Amniotic epithelial cell (primary cell): ENCODE data around the gene CENPW.

Experiments
- DNase-seq: peaks from one replicate; pipeline ENCODE4 v3.0.0-alpha.2; 2010; ENCODE audit warnings: low read depth

The CENPW gene

DNA sequence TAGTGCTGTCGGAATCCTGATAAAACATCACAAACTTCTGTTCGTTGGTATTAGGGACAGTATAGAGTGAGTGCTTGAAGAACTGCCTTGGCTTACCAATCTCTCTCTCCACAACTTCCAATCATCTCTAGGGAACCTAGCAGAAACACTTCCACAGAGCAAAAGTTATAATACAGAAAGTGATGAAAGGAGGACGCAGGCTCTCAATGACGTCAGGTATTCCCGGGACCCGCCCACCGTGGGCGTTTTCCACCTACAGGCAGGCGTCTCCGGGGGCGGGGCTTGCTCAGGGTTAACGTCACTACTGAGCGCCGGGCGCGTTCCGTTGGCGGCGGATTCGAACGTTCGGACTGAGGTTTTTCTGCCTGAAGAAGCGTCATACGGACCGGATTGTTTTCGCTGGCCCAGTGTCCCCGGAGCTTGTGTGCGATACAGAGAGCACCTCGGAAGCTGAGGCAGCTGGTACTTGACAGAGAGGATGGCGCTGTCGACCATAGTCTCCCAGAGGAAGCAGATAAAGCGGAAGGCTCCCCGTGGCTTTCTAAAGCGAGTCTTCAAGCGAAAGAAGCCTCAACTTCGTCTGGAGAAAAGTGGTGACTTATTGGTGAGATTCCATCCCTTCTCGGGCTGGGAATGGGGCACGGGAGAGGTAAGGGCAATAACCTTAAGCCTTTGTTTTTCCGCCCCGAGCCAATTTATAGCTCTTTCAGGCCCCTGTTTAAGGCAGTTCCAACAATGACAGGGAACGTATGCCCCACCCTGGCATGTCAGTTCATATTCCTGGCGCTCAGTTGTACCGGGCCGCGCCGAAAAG is at the start of gene CENPW:
CENPW (plus strand) TSS at position 320 of the 814 bp plus-strand sequence; CDS start at position 479, 159 bp downstream.
- peak; percentile 66 for DNase-seq

GRCh38 chr6:126293891-126294524 is 45.9 kb upstream of the CENPW start:
- peak; percentile 51 for DNase-seq

DNA sequence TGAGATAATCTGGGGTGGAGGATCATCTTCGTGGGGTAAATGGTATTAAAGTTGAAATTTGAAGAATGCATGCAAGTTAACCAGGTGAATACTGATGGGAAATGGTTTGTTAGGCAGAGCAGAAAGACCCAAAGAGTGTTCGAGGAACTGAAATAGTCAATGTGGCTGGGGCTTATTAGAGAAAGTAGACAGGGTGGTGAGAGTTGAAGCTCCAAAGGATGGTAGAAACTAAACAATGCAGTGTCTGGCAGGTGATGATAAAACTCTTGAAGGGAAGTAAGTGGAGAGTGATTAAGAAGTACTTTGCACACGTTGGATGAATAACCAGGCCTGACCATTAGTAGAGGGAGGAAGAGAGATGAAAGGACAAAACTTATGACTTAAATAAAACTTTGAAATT is 39.8 kb upstream of the CENPW start:
- no peak for DNase-seq

GRCh38 chr6:126300735-126301134 is 39.2 kb upstream of the CENPW start:
- no peak for DNase-seq

DNA sequence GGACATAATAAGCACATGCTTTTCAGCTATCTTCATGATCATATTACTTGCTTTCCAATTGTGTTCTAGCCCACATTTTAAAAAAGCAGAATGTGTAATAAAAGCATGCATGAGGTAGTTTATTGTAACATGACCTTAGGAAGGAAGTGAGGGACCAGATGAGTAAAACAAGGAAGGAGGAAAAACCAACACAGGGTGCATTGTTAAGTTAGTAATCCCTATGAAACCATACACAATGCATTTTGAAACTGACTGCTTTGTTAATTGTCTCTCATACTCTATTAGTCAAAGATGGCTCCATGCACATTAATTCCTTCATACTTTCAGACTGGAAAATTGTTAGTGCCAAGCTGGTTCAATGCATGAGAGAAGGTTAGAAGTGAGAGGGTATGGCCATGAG is 37.7 kb upstream of the CENPW start:
- no peak for DNase-seq

DNA sequence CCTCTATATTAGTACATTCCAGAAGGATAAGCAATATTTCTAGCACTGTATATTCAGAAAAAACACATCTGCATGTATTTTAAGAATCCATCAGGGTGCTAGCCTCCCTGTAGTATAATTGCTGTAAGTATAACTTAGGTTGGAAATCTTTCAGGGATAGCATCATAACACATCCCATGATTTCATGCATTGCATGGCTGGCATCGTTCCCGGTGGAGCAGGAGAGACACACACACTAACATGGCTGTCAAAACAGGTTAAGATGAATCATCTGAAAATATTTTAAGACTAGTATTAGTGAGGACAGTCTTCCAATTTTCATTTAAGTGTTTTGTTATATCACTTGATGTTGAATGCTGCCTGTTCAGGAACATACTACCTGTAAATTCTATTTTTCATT is 32.1 kb upstream of the CENPW start:
- peak; percentile 80 for DNase-seq

GRCh38 chr6:126308362-126308761 is 31.6 kb upstream of the CENPW start:
- no peak for DNase-seq

DNA sequence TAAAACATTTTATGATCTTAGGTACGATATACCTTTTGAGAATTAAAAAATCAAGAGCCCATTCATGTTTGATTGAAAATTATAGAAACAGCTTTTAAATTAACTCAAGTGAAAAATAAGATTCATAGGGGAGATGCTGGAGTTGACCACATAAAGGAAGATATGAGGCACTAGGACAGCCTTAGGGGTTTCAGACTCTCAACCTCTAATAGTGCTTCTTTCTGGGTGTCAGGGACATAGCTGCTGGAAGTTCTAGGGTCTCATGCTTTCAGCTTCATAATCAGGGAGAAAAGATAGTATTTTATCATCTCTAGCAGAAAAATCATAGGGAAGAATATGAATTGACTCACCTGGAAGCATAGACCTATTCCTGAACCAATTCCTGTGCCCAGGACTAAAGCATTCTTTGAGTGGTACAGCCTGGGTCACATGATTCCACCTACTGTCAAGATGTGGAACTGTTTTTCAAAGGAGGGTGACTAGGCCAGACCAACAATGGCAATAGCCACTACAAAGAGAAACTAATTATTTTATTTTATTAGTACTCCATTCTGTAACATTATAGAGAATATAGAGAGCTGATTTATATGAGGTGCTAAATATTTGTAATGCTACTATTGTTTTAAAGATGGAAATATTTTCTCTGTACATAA is 27.8 kb upstream of the CENPW start:
- DNase-seq: peak; percentile 14

DNA sequence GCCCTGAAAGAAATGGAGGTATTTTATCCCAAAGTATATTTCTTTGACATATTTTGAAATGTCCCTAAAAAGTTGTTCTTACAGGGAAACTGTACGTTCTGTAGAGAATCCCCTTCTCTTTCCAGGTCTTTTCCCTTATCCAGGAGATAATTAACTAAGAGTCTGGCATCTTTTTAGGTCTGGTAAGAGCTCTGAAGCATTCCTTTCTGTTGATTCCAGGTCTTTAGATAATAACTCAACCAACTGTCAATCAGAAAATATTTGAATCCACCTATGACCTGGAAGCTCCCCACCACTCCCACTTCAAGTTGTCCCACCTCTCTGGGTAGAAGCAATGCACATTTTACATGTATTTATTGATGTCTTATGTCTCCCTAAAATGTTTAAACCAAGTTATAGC is 26.0 kb upstream of the CENPW start:
- DNase-seq: no peak

- DNase-seq: no peak
Observed at GRCh38 chr6:126318797-126319196, 21.1 kb upstream of the CENPW start.

DNA sequence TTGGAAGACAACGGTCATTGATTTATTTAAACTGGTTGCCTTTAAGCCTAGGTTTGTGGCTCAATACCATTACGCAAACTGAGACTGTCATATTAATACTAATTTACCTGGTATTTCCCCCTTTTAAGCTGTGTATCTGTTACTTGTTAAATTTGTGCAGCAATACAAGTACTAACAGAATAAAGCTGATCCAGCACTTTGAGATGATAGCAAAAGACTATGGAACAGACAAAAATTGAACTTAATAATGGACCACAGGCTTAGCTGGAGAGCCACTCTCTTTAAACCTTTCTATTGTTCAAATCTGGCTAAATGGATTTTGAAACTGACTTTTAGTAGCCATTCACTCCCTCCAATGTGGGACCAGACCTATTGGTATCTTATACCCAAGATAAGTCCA is 6.2 kb upstream of the CENPW start:
- no peak for DNase-seq

DNA sequence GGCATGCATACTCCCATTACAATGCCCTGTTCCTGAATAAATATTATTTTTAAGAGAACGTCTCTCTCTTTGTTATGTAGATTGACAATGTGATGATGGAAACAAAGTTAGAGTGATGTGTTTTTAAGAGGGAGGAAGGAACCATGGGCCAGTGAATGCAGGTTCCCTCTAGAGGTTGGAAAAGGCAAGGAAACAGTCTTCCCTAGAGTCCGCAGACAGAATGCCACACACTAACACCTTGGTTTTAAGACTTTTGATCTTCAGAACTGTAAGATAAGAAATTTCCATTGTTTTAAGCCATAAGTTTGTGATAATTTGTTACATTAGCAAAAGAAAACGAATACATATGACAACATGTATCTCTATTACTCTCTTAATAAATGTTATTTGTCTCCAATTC is 4.7 kb upstream of the CENPW start:
- DNase-seq: no peak

GRCh38 chr6:126337323-126337722 is 2.6 kb upstream of the CENPW start:
- peak; percentile 91 for DNase-seq

DNA sequence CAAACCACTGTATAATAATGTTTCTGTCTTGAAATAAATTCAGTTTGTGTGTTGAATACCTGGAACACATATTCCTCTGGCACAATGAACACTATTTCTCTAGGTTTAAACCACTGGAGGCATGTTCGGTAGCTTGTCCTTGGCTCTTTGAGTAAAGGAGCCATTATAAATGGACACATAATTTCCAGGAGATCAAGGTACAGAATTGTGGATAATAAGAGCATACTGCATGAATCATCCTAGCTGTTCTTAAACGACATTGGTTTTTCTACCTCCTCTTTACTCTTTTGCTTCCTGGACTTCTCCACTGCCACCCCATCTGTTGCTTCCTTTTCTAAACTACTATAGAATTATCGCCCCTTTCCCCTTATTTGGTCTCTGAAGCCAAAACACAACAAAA is 1.2 kb downstream of the CENPW start:
- no peak for DNase-seq

GRCh38 chr6:126344181-126344580 is 4.3 kb downstream of the CENPW start:
- DNase-seq: no peak

DNA sequence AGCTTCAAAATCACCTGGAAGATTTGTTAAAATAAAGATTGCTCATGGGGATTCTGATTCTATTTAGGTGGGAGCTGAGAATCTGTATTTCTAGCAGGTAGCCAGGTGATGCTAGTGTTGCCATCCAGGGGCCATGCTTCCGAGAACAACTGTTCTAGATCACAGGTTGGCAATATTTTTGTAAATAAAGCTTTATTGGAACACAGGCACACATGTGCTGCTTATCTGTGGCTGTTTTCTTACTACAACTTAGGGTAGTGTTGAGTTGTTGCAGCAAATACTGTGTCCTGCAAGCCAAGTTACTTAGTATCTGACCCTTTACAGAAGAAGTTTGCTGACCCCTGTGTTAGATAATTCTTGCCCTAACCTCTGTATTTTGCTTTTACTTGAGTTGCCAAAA is 12.0 kb downstream of the CENPW start:
- no peak for DNase-seq

DNA sequence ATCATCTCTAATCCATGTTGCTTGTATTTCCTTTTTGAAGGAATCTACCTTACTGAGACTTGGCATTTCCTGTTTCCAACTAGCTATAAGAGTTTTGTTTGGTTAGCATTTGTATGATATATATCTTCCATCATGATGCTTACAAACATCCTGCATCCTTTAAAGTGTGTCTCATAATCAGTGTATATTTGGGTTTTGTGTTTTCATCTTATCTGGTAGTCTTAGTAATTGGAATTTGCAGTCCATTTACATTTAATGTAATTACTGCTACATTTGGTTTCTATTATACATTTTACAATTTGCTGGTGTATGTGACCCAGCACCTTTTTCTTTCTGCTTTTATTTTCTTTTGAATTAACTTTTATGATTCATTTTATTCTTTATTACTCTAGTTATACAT is 12.6 kb downstream of the CENPW start:
- DNase-seq: no peak

- no peak for DNase-seq
Observed at GRCh38 chr6:126356526-126356925, 16.6 kb downstream of the CENPW start.

DNA sequence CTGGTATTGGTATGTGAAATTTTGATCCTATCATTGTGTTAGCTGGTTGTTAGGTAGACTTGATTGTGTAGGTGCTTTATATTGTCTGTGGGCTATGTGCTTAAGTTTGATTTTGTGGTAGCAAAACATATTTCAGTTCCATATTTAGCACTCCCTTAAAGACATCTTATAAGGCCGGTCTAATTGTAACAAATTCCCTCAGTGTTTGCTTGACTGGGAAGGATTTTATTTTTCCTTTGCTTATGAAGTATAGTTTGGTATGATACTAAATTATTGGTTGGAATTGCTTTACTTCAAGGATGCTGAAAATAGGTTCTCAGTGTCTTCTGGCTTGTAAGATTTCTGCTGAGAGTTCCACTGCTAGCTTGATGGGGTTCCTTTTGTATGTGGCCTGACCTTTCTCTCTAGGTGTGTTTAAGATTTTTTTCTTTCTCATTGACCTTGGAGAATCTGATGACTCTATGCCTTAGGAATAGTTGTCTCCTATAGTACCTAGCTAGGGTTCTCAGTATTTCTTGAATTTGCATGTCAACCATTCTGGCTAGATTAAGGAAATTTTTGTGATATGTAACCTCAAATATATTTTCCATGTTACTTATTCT is 20.1 kb downstream of the CENPW start:
- no peak for DNase-seq

DNA sequence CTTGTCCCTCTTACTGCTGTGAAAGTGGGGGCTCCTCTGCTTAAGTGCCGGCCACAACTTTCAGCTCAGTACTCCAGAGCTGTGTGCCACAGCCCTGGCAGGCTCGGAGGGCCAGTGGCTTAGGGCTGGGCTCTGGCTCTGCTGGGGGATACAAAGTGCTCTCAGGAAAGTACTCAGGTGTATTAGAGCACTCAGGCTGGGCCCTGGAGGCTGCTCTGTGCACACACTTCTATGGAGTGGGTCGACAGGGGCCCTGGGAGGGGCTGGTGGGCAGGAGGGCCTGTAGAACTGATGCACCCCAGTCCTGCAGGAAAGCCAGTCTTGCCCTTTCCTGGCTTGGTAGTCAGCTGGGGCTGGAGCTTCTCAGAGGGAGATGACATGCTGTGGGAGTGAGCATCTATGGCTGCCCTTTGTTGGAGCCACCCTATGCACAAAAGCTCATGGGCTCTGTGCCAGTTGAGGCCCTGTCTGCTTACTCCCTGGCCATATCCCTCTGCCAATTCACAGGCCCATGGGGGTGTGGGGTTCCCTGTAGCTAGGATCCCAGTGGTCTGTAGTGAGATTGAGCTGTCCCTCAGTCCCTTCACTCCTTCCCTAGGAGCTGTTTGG is 22.0 kb downstream of the CENPW start:
- no peak for DNase-seq

DNA sequence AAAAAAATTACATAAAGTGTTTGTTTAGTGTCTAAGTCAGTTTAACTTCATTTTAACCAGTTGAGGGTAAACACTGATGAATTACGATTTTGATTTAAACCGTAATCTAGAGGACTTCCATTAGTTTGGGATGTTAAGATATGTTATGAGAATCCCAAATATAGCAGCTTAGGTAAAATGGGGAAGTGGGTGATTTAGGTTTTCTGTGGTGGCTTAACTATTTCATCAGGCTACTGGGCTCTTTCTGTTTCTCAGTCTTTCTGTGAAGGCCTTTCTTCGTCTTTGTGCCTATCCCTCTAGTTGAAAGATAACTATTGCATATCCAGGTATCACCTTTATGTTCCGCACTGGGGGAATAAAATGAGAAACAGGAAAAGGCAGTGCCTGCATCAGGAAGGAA is 27.9 kb downstream of the CENPW start:
- DNase-seq: no peak

DNA sequence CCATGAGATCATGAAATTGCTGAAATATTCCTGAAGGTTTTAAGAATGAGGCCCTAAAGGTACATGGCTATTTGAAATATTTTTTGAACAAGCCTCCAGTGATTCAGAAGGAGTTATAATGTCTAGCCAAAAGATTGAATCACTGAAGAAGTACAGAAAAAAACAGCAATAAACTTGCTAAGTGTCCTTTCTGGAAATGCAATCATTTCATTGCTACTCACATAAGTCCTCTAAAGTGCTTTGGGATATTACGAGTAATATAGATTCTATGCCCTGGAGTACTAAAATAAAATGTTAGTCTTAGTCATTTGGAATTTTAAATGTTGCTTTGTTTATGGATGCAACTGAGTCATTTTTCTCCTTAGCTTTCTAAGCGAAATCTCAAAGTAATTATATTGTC is 32.7 kb downstream of the CENPW start:
- DNase-seq: no peak
